ENCODE measurements around the gene UNC5B. TPM values are rescaled to one million over a fixed set of nuclear protein-coding genes. Genes with fewer than 3 reads are reported as not detected.

Gene UNC5B
- total RNA-seq, 1 donor, result 135 TPM

GRCh38 chr10:71335173-71335708 is 122.9 kb downstream of the UNC5B start:
- DNase-seq (ENCODE audit: insufficient read length, low spot score, missing footprints), result no peak
- H3K27ac ChIP-seq (ENCODE audit: low read depth, low read length), result no peak overlapping the region
- H3K4me3 ChIP-seq (ENCODE audit: insufficient read depth, low read length), result no peak overlapping the region
- no peaks in the 10 kb centered on the region for H3K36me3 ChIP-seq (ENCODE audit: insufficient read depth, low read length)
- no peaks in the 10 kb centered on the region for H3K79me2 ChIP-seq (ENCODE audit: insufficient read depth, low read length)
- no peaks in the 10 kb centered on the region for H3K4me1 ChIP-seq (ENCODE audit: insufficient read depth, low read length)
- TF ChIP-seq CTCF (IDR thresholded peaks at IDR 0.05; ENCODE audit: extremely low read depth, low read depth, low read length), result no peak
- H3K9me3 ChIP-seq (ENCODE audit: low read depth, low read length), result no peaks in the 10 kb centered on the region
- H2AFZ ChIP-seq (ENCODE audit: low read length), result no peak overlapping the region
- no peak overlapping the region for H3K4me2 ChIP-seq (ENCODE audit: insufficient read depth, low read length)
- no peaks in the 10 kb centered on the region for H4K20me1 ChIP-seq (ENCODE audit: insufficient read depth, low read length)
- H3K27me3 ChIP-seq (ENCODE audit: insufficient read depth, low read length), result no peaks in the 10 kb centered on the region

GRCh38 chr10:71336632-71337031 is 124.3 kb downstream of the UNC5B start:
- no peak for DNase-seq (ENCODE audit: insufficient read length, low spot score, missing footprints)
- no peak overlapping the region for H3K4me2 ChIP-seq (ENCODE audit: insufficient read depth, low read length)

GRCh38 chr10:71337219-71337701 is 124.9 kb downstream of the UNC5B start:
- H3K79me2 ChIP-seq (ENCODE audit: insufficient read depth, low read length), result no peaks in the 10 kb centered on the region
- H3K9me3 ChIP-seq (ENCODE audit: low read depth, low read length), result no peaks in the 10 kb centered on the region
- H4K20me1 ChIP-seq (ENCODE audit: insufficient read depth, low read length), result no peaks in the 10 kb centered on the region
- H3K4me2 ChIP-seq (ENCODE audit: insufficient read depth, low read length), result no peak overlapping the region
- no peak for TF ChIP-seq CTCF (IDR thresholded peaks at IDR 0.05; ENCODE audit: extremely low read depth, low read depth, low read length)
- H3K4me3 ChIP-seq (ENCODE audit: insufficient read depth, low read length), result no peak overlapping the region
- no peak for DNase-seq (ENCODE audit: insufficient read length, low spot score, missing footprints)
- H3K27ac ChIP-seq (ENCODE audit: low read depth, low read length), result no peak overlapping the region
- no peaks in the 10 kb centered on the region for H3K36me3 ChIP-seq (ENCODE audit: insufficient read depth, low read length)
- H3K27me3 ChIP-seq (ENCODE audit: insufficient read depth, low read length), result no peaks in the 10 kb centered on the region
- H3K4me1 ChIP-seq (ENCODE audit: insufficient read depth, low read length), result no peaks in the 10 kb centered on the region
- no peak overlapping the region for H2AFZ ChIP-seq (ENCODE audit: low read length)

More at GRCh38 chr10:71336632-71337031, 124.3 kb downstream of the UNC5B start:
- H3K79me2 ChIP-seq (ENCODE audit: insufficient read depth, low read length), result no peaks in the 10 kb centered on the region
- H3K36me3 ChIP-seq (ENCODE audit: insufficient read depth, low read length), result no peaks in the 10 kb centered on the region
- H3K4me1 ChIP-seq (ENCODE audit: insufficient read depth, low read length), result no peaks in the 10 kb centered on the region
- no peak overlapping the region for H2AFZ ChIP-seq (ENCODE audit: low read length)
- no peaks in the 10 kb centered on the region for H4K20me1 ChIP-seq (ENCODE audit: insufficient read depth, low read length)
- no peaks in the 10 kb centered on the region for H3K27me3 ChIP-seq (ENCODE audit: insufficient read depth, low read length)
- H3K9me3 ChIP-seq (ENCODE audit: low read depth, low read length), result no peaks in the 10 kb centered on the region
- H3K4me3 ChIP-seq (ENCODE audit: insufficient read depth, low read length), result no peak overlapping the region
- no peak for TF ChIP-seq CTCF (IDR thresholded peaks at IDR 0.05; ENCODE audit: extremely low read depth, low read depth, low read length)
- H3K27ac ChIP-seq (ENCODE audit: low read depth, low read length), result no peak overlapping the region

GRCh38 chr10:71338728-71339495 is 126.5 kb downstream of the UNC5B start:
- Histone ChIP-seq H3K4me1 (ENCODE audit: insufficient read depth, low read length) (no peaks in the 10 kb centered on the region), H3K27me3 (ENCODE audit: insufficient read depth, low read length) (no peaks in the 10 kb centered on the region)
- no peak for TF ChIP-seq CTCF (IDR thresholded peaks at IDR 0.05; ENCODE audit: extremely low read depth, low read depth, low read length)

More at GRCh38 chr10:71338728-71339495, 126.5 kb downstream of the UNC5B start:
- no peaks in the 10 kb centered on the region for H3K9me3 ChIP-seq (ENCODE audit: low read depth, low read length)
- no peaks in the 10 kb centered on the region for H3K79me2 ChIP-seq (ENCODE audit: insufficient read depth, low read length)
- H2AFZ ChIP-seq (ENCODE audit: low read length), result no peak overlapping the region
- H3K4me3 ChIP-seq (ENCODE audit: insufficient read depth, low read length), result no peak overlapping the region
- no peak for DNase-seq (ENCODE audit: insufficient read length, low spot score, missing footprints)
- no peaks in the 10 kb centered on the region for H3K36me3 ChIP-seq (ENCODE audit: insufficient read depth, low read length)
- H3K4me2 ChIP-seq (ENCODE audit: insufficient read depth, low read length), result no peak overlapping the region
- H4K20me1 ChIP-seq (ENCODE audit: insufficient read depth, low read length), result no peaks in the 10 kb centered on the region
- no peak overlapping the region for H3K27ac ChIP-seq (ENCODE audit: low read depth, low read length)
